Globus pallidus (tissue), 1 donor: ENCODE results near the gene RASSF9.

Source experiments
- DNase-seq: peaks from one replicate; pipeline ENCODE4 v3.0.0-alpha.2; 2015; ENCODE audit warnings: low spot score

The RASSF9 gene

DNA sequence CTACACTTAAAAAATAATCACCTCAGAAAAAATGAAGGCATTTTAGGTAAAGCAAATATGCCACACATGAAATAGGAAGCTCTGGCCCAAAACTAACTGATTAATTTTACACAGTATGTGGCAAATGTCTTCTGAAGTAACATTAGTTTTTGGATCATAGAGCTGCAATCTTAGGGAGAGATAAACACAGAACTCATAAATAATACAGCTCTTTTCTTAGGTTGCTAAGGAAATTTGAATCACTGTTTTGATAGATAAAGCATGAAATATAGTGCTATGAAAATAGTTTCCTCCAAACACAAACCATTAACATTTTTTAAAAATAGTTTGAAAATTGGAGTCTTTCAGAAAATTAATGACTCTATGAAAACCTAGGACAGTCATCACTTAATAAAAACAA, 15.0 kb downstream of the RASSF9 start:
- no peak for DNase-seq

DNA sequence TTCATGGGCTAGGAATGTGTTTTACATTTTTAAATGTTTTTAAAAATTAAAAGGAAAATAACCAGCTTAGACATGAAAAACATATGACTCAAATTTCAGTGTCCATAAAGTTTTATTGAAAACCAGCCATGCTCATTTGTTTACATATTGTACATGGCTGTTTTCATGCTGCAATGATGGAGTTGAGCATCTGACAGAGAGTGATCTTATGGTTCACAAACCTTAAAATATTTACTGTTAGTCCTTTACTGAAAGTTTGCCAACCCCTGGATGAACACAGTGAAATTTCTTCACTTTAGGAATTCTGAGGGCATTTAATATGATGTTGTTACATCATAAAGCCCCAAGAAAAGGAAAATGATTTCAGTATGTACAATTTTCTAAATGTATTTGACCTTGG, 16.1 kb downstream of the RASSF9 start:
- DNase-seq = no peak

DNA sequence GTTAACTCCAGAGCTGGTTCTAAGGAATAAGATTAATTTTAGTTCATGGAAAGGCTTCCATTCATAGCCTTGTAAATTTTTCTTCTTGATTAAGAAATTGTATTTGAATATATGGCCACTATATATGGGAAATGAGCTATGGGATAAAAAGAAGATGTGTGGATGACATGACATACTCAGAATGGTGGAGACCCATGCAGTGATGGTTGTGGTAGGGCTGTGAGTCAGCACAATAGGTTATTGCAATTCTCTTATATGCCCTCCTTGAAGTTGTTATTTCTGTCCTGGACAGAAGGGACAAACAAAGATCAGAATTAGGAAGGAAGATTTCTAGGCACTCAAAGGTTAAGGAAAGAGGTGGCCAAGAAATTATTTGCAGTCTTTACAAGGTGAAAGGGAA, 21.5 kb downstream of the RASSF9 start:
- no peak for DNase-seq

GRCh38 chr12:85814071-85814470, 22.1 kb downstream of the RASSF9 start:
- no peak for DNase-seq

- DNase-seq = no peak
Measured at GRCh38 chr12:85809500-85809899, 26.7 kb downstream of the RASSF9 start.

- DNase-seq = no peak
Measured at GRCh38 chr12:85807730-85808129, 28.5 kb downstream of the RASSF9 start.

DNA sequence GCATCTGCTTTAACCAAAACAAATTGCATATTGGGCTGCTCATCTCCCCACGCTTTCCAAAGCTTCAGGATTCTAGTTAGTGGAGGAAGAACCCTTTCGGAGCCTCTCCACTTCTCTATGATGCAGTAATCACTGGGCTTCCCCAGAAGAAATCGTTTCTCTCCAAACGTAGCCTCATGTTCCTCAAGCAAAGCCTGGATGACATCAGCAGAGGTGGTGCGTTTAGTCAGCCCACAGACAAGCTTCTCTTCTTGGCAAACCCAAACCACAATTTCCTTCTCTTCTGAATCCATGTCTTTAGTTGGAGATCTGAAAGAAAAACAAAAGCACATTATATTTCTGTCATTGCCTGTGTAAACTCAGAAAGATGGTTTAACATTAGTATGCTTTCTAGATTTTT, 30.6 kb downstream of the RASSF9 start:
- no peak for DNase-seq

- no peak for DNase-seq
Measured at GRCh38 chr12:85804663-85805062, 31.5 kb downstream of the RASSF9 start.

DNA sequence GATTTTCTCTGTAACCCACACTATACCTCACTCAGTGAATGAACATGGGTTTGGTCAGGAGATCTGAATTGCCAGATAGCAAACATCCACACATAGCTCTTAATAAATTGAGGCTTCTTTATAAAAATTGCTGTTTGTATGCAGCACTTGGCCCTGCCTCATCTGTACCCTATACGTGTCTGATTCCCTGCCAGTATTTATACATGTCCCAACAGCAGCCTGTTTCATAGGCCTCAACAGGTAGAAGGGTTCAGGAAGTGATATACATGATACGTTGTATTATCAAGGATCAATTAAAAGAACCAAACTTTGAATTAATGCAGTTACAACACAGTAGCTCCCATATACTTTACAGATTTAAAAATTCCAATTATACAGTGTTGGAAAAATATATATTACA, 32.3 kb downstream of the RASSF9 start:
- no peak for DNase-seq

GRCh38 chr12:85803231-85803630, 33.0 kb downstream of the RASSF9 start:
- DNase-seq = no peak

- DNase-seq = no peak
Measured at GRCh38 chr12:85798122-85798521, 38.1 kb downstream of the RASSF9 start.

DNA sequence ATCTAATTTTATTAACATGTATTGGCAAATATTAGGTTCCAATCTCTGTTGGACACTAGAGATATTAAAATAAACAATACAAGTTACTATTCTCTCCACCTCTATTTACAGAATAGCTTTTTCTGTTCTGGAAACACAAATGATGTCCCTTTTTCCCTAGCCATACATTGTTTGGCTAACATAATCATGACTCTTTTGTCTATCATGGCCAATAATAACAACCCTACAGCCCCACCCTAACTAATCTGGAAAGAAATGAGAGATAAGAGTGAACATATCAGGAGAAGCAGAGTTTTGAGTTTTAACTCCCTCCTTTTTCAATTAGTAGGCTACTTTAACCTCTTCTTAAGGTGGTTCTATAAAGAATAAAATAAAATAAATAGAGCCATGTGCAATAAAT, 40.2 kb downstream of the RASSF9 start:
- no peak for DNase-seq

DNA sequence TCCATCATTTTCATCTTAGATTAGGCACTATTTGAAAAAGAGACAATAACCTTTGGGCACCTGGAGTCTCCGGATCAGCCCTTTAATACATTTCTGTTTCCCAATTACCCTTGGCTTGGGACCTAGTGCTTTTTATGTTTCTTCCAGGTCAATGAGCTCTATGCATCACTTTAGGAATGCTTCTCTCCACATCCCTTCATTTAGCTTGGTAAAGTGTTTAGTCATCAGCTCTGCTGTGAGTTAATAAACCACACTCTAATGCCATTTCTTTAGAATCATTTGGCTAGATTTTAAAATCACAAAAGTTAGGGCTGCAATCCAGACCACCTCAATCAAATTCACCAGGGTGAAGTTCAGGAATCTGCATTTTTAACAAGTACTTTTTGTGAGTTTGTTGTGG, 41.7 kb downstream of the RASSF9 start:
- DNase-seq = no peak

DNA sequence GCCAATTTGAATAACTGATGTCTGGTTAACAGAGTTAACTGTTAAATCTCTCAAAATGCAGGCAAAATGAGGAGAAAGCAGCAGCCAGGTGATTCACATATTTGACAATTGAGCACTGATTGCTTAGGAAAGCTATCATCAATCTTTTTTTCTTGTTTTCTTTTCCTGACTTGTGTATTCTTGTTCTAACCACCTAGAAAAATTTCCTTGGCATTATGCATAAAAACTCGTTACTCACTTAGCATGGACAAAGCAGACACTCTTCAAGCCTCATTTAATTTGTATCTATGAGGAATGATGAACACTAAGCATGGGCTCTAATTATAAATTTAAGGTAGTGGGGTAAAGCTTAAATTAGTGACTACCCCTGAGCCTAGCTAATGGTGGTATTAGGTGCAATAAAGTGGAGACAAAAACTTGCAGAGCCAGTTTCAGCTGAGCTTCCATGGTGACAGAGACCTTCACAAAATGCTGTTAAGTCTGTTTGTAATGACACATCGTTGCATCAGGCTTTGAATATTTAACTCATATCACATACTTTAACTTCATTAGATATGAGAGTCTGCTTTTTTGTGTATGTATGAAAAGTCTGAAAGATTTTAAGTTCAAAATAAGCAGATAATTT, 52.0 kb downstream of the RASSF9 start:
- no peak for DNase-seq

DNA sequence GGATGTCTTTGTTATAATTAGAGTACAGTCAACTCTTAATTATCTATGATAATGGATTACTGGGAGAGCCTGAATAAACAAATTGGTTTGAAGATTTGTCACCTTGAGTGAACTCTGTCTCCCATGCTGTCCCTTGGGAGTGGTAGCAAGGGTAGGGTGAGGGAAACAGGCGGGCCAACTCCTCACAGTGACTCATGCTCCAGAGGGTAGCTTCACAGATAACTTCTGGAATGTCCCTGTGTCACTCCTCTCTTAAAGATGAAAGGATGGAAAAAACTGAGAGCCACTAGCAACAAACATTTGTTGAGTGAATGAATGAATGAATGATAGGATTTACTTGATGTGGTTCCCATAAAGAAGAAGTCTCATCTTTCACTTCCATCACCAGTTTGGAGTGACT, 53.5 kb downstream of the RASSF9 start:
- DNase-seq = no peak

GRCh38 chr12:85781766-85782165, 54.4 kb downstream of the RASSF9 start:
- no peak for DNase-seq

DNA sequence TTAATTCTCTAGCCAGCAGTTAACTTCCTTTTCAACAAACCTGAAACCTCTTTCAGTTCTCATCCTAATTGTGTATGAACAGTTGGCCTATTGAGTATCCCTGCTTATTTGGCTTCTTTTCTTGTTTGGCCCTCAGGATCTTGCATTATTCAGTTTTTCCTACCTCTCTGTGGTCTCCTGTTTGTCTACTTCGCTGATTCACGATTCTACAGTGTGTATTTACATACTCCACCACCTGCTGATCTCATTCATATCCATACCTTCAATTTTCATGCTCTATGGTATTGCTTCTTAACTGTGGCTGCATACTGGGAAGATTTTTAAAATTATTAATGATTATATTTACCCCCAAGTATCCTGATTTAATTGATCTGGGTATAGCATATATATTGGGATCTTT, 56.4 kb downstream of the RASSF9 start:
- no peak for DNase-seq

DNA sequence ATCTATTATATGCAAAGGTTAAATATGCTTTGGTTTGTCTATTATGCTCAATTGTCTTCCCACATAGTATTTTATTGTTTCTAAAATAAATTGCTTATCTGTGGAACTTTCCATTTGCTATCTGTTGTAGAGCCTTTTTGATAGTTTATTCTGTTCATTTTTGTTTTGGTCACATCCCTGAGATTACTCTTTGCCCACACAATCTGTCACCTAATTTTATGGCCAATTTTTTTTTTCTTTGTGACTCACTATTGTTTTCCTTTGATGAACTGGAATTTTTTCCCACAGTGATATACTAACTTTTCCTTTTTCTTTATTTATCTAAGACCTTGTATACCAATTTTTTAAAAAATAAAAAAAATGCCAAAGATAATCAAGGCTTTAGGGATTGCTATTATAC, 61.1 kb downstream of the RASSF9 start:
- no peak for DNase-seq

- DNase-seq = no peak
Measured at GRCh38 chr12:85765453-85765869, 70.7 kb downstream of the RASSF9 start.

GRCh38 chr12:85759623-85760022, 76.6 kb downstream of the RASSF9 start:
- DNase-seq = no peak

DNA sequence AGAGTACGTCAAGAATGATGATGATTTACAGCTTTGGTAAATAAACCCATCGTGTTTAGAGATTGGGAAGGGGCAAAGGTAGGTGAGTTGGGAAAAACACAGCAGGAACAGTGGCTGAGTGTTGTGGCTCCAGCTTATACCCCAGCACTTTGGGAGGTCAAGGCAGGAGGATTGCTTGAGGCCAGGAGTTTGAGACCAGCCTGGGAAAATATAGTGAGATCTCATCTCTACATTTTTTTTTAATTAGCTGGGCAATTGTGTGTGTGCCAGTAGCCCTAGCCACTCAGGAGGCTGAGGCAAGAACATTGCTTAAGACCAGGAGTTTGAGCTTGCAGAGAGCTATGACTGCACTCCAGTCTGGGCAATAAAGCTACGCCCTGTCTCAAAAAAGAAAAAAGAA, 77.1 kb downstream of the RASSF9 start:
- no peak for DNase-seq

- no peak for DNase-seq
Measured at GRCh38 chr12:85755760-85756159, 80.4 kb downstream of the RASSF9 start.
